Colon (tissue), 2 donors: ENCODE measurements around the gene BABAM2.

Source experiments
- FAIRE-seq: peaks from 2 replicates; lab custom pipeline; 2012; peaks lifted over from hg19 to GRCh38; lab: Jason Lieb, UNC
- donor health status: control.
- donor health status: control.

BABAM2 gene

GRCh38 chr2:28133778-28134177, 243.2 kb downstream of the BABAM2 start:
- no peak for FAIRE-seq

GRCh38 chr2:28134262-28134812, 243.8 kb downstream of the BABAM2 start:
- FAIRE-seq: peak; percentile 14

GRCh38 chr2:28134857-28135256, 244.3 kb downstream of the BABAM2 start:
- no peak for FAIRE-seq

GRCh38 chr2:28135324-28135723, 244.8 kb downstream of the BABAM2 start:
- FAIRE-seq: no peak

- no peak for FAIRE-seq
These were observed 245.3 kb downstream of the BABAM2 start for GRCh38 chr2:28135799-28136198.

GRCh38 chr2:28136556-28136955, 246.0 kb downstream of the BABAM2 start:
- no peak for FAIRE-seq

- FAIRE-seq: no peak
These were observed 246.7 kb downstream of the BABAM2 start for GRCh38 chr2:28137221-28137620.

GRCh38 chr2:28142386-28142785, 251.9 kb downstream of the BABAM2 start:
- FAIRE-seq: peak; percentile 80

GRCh38 chr2:28148000-28148399, 257.5 kb downstream of the BABAM2 start:
- FAIRE-seq: no peak

- no peak for FAIRE-seq
These were observed 258.0 kb downstream of the BABAM2 start for GRCh38 chr2:28148566-28148965.

- no peak for FAIRE-seq
These were observed 259.8 kb downstream of the BABAM2 start for GRCh38 chr2:28150236-28150915.

- no peak for FAIRE-seq
These were observed 260.5 kb downstream of the BABAM2 start for GRCh38 chr2:28150994-28151393.

- FAIRE-seq: no peak
These were observed 262.2 kb downstream of the BABAM2 start for GRCh38 chr2:28152585-28153280.

GRCh38 chr2:28153851-28154250, 263.3 kb downstream of the BABAM2 start:
- FAIRE-seq: no peak

GRCh38 chr2:28155086-28155485, 264.6 kb downstream of the BABAM2 start:
- FAIRE-seq: peak; percentile 43

- no peak for FAIRE-seq
These were observed 265.1 kb downstream of the BABAM2 start for GRCh38 chr2:28155627-28156026.

- no peak for FAIRE-seq
These were observed 268.3 kb downstream of the BABAM2 start for GRCh38 chr2:28158791-28159190.

- no peak for FAIRE-seq
These were observed 270.5 kb downstream of the BABAM2 start for GRCh38 chr2:28160986-28161425.

- FAIRE-seq: no peak
These were observed 270.9 kb downstream of the BABAM2 start for GRCh38 chr2:28161466-28161865.

GRCh38 chr2:28162564-28162963, 272.0 kb downstream of the BABAM2 start:
- no peak for FAIRE-seq

- no peak for FAIRE-seq
These were observed 272.5 kb downstream of the BABAM2 start for GRCh38 chr2:28163028-28163427.

- no peak for FAIRE-seq
These were observed 273.2 kb downstream of the BABAM2 start for GRCh38 chr2:28163627-28164279.

- FAIRE-seq: no peak
These were observed 273.8 kb downstream of the BABAM2 start for GRCh38 chr2:28164280-28164801.
